B cell (primary cell): Measurements from ENCODE around the gene TAF6. TPM values are rescaled to one million over a fixed set of nuclear protein-coding genes. Genes with fewer than 3 reads are reported as not detected.

Experiments
- ATAC-seq: fragments of 200-7000 bp; cut with Tn5 transposase; one replicate; pipeline ENCODE4 v1.10.0; 2021; ENCODE audit warnings: low read depth, mild to moderate bottlenecking, moderate number of reproducible peaks, moderate library complexity
- CTCF ChIA-PET: fragments of 350-600 bp; sonication (Branson Sonifier 250); formaldehyde crosslinking; loops from one replicate; lab custom pipeline; 2021; ENCODE audit warnings: antibody characterized with exemption, inconsistent platforms; lab: Charles Lee
- POLR2A ChIA-PET: fragments of 350-600 bp; sonication (Branson Sonifier 250); formaldehyde crosslinking; loops from one replicate; lab custom pipeline; 2021; ENCODE audit warnings: antibody characterized with exemption; lab: Charles Lee
- DNase-seq: peaks from one replicate; pipeline ENCODE4 v3.0.0; 2013
- H2AFZ ChIP-seq: 2 replicates; pipeline ENCODE4 v1.6.1; 2012; ENCODE audit warnings: mild to moderate bottlenecking, low read depth, low read length; ENCODE audit not compliant: insufficient read depth, poor library complexity, severe bottlenecking
- H3K27ac ChIP-seq, 2 donors: 1 replicate in 1 of 2; 2 replicates in 1 of 2; pipeline ENCODE4 v1.5.1; 2012 to 2013; ENCODE audit warnings: low read length in 2 of 2, mild to moderate bottlenecking in 2 of 2, moderate library complexity in 1 of 2
- H3K27me3 ChIP-seq, 4 experiments: fragments of 200-600 bp in 1 of 4; sonication (generic) in 1 of 4; replicated peaks in 1 of 4; 1 replicate in 2 of 4; 2 replicates in 2 of 4; pipeline versions ENCODE4 v1.6.1 to v1.7.0; 2013 to 2016; ENCODE audit warnings: low read length in 3 of 4, mild to moderate bottlenecking in 2 of 4, mixed read lengths in 1 of 4, moderate library complexity in 1 of 4; ENCODE audit not compliant: insufficient read depth in 4 of 4, control insufficient read depth in 3 of 4; ENCODE audit errors: control extremely low read depth in 1 of 4
- H3K36me3 ChIP-seq, 2 experiments: replicated peaks in 1 of 2; 1 replicate in 1 of 2; 2 replicates in 1 of 2; pipeline versions ENCODE4 v1.6.1 to v1.7.1; 2013; ENCODE audit warnings: low read length in 1 of 2; ENCODE audit not compliant: insufficient read depth in 2 of 2, control insufficient read depth in 1 of 2; ENCODE audit errors: control extremely low read depth in 1 of 2, extremely low read depth in 1 of 2
- H3K4me1 ChIP-seq, 2 donors: fragments of 200-600 bp in 1 of 2; sonication (generic) in 1 of 2; 1 replicate in 1 of 2; 2 replicates in 1 of 2; pipeline versions ENCODE4 v1.5.1 to v1.6.1; 2013 to 2017; ENCODE audit warnings: low read length in 2 of 2; ENCODE audit not compliant: control insufficient read depth in 2 of 2, insufficient read depth in 2 of 2
- H3K4me2 ChIP-seq: replicated peaks from 2 replicates; pipeline ENCODE3; 2012; ENCODE audit warnings: mild to moderate bottlenecking, low read depth, low read length; ENCODE audit not compliant: poor library complexity, severe bottlenecking
- H3K4me3 ChIP-seq, 5 experiments: fragments of 200-600 bp in 1 of 5; sonication (generic) in 1 of 5; 1 replicate in 3 of 5; 2 replicates in 2 of 5; pipeline versions ENCODE4 v1.5.1 to v1.7.0; 2011 to 2016; ENCODE audit warnings: low read length in 4 of 5, mild to moderate bottlenecking in 4 of 5, low read depth in 2 of 5, control low read depth in 1 of 5, moderate library complexity in 1 of 5; ENCODE audit not compliant: insufficient read depth in 1 of 5; ENCODE audit errors: control extremely low read depth in 1 of 5, extremely low read depth in 1 of 5
- H3K79me2 ChIP-seq: fragments of 200-600 bp; sonication (generic); one replicate; pipeline ENCODE4 v1.6.0; 2016; ENCODE audit warnings: low read length; ENCODE audit not compliant: control insufficient read depth, insufficient read depth
- H3K9ac ChIP-seq: fragments of 200-600 bp; sonication (generic); 2 replicates; pipeline ENCODE4 v1.6.1; 2017; ENCODE audit warnings: mild to moderate bottlenecking, low read length, moderate library complexity
- H3K9me3 ChIP-seq, 3 donors: one replicate each; pipeline versions ENCODE4 v1.6.1 to v1.7.1; 2013; ENCODE audit warnings: low read length in 2 of 3; ENCODE audit not compliant: control insufficient read depth in 2 of 3, insufficient read depth in 1 of 3; ENCODE audit errors: control extremely low read depth in 1 of 3
- H4K20me1 ChIP-seq: 2 replicates; pipeline ENCODE4 v1.6.0; 2012; ENCODE audit warnings: mild to moderate bottlenecking, low read length; ENCODE audit not compliant: insufficient read depth, control insufficient read depth, poor library complexity, severe bottlenecking
- H3K27ac Mint-ChIP-seq: one replicate; pipeline ENCODE4 v1.8.0; 2021; ENCODE audit warnings: mixed read lengths
- H3K27me3 Mint-ChIP-seq: one replicate; pipeline ENCODE4 v1.8.0; 2021; ENCODE audit warnings: mixed read lengths
- H3K4me1 Mint-ChIP-seq: one replicate; pipeline ENCODE4 v1.8.0; 2021; ENCODE audit warnings: mixed read lengths
- H3K4me3 Mint-ChIP-seq: one replicate; pipeline ENCODE4 v1.8.0; 2021; ENCODE audit warnings: mixed read lengths
- H3K9me3 Mint-ChIP-seq: one replicate; pipeline ENCODE4 v1.8.0; 2022; ENCODE audit warnings: mixed read lengths; ENCODE audit not compliant: insufficient read depth
- CTCF ChIP-seq: fragments of 200-600 bp; IDR thresholded peaks from one replicate; pipeline ENCODE4 v1.8.0; 2022; ENCODE audit warnings: antibody characterized with exemption, mild to moderate bottlenecking
- EZH2 ChIP-seq: IDR thresholded peaks from 2 replicates; pipeline ENCODE4 v1.6.1; 2012; ENCODE audit warnings: borderline replicate concordance, low read depth, mild to moderate bottlenecking, moderate library complexity, low read length; ENCODE audit not compliant: insufficient read depth, poor library complexity, severe bottlenecking
- WGBS: methylation state at CpG from one replicate; pipeline ENCODE4 v1.1.5; 2013; ENCODE audit warnings: missing lambda C conversion rate; ENCODE audit not compliant: insufficient coverage; 5-methylcytosine and 5-hydroxymethylcytosine counted together
- intact Hi-C: fragments of 100-400 bp; cut with micrococcal nuclease; formaldehyde crosslinking; loops from one replicate; pipeline ENCODE4 v1.10.0; 2022
- polyA plus RNA-seq: library from polyadenylated mRNA; depleted of rRNA; stranded (reverse); fragments of >200 nt; gene quantifications from 2 replicates; pipeline ENCODE4 v1.2.3, GENCODE V29; 2012
- total RNA-seq, 2 donors: library from RNA; stranded (reverse); fragments of 120-200 nt in 1 of 2; gene quantifications; 1 replicate in 1 of 2; 2 replicates in 1 of 2; pipeline versions ENCODE4 v1.2.3 to v1.2.4, GENCODE V29; 2013 to 2022

The TAF6 gene
- total and polyA plus RNA-seq, 2 donors (not counting 1 experiment from before 2014, with no cell fraction given) = 48.3 to 65.8 TPM

DNA sequence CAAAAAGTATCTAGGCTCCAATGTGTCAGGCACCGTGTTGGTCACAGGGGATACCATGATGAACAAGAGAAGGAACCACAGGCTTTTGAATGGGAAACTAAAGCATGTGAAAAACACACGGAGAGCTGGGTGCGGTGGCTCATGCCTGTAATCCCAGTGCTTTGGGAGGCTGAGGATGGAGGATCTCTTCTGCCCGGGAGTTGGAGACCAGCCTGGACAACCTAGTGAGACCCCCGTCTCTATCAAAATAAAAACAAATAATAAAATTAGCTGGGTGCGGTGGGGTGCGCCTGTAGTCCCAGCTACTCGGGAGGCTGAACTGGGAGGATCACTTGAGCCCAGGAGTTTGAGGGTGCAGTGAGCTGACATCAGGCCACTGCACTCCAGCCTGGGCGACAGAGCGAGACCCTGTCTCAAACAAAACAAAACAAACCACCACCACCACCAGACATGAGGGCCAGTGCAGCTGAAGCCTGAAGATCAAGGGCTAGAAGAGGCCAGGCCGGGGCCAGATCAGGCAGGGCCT is 31.0 kb downstream of the TAF6 start:
- Mint-ChIP-seq H3K4me1 (peaks cover 19% of the 10 kb centered on the region), H3K27ac (peak overlapping the region; percentile 96), H3K9me3 (no peaks in the 10 kb centered on the region), H3K27me3 (no peaks in the 10 kb centered on the region), H3K4me3 (peak overlapping the region; percentile 93)
- Histone ChIP-seq H3K9ac (peak overlapping the region; percentile 79), H3K4me3 (peak overlapping the region in 4 of 5 experiments; percentile 68 to 91 (median 78)), H3K9me3 (no peaks in the 10 kb centered on the region), H3K27me3 (no peaks in the 10 kb centered on the region), H3K79me2 (peaks cover 14% of the 10 kb centered on the region), H2AFZ (peak overlapping the region; percentile 92), H3K4me1 (peaks cover 15 to 18% of the 10 kb centered on the region in 2 donors), H3K27ac (peak overlapping the region; percentile 66 to 77), H3K36me3 (peaks cover 0 to 27% of the 10 kb centered on the region in 2 experiments), H4K20me1 (peaks cover 8% of the 10 kb centered on the region), H3K4me2 (peak overlapping the region; percentile 84)
- ATAC-seq (peak; percentile 10), DNase-seq (no peak)
- ChIA-PET POLR2A (interaction anchor here (0.7 to 1.0 kb wide), 2 partner anchors 13 to 968 kb away, joined by 3 to 11 read pairs; partner anchors contain the start of genes AP4M1 and MCM7), CTCF (interaction anchor here (0.6 kb wide), 1 partner anchor 42 kb away, joined by 3 read pairs; no protein-coding TSS in a partner anchor)
- 78% methylated on average over 5 of the region's 11 CpGs for WGBS
- TF ChIP-seq CTCF (no peak), EZH2 (no peak)
- intact Hi-C loops = loop anchor here (1.0 to 10.0 kb wide), 4 partner anchors 12 to 587 kb away; partner anchors contain the start of genes GNB2, MOSPD3, ZKSCAN5 and ZNF394

GRCh38 chr7:100087055-100087750 is 32.0 kb downstream of the TAF6 start:
- Histone ChIP-seq H3K4me1 (peaks cover 22 to 28% of the 10 kb centered on the region in 2 donors), H3K9ac (no peak overlapping the region), H3K27ac (no peak overlapping the region), H3K27me3 (no peaks in the 10 kb centered on the region), H4K20me1 (no peaks in the 10 kb centered on the region), H3K79me2 (peaks cover 14% of the 10 kb centered on the region), H3K9me3 (no peaks in the 10 kb centered on the region), H2AFZ (no peak overlapping the region), H3K4me2 (no peak overlapping the region), H3K4me3 (no peak overlapping the region), H3K36me3 (peaks cover 0 to 18% of the 10 kb centered on the region in 2 experiments)
- ChIA-PET CTCF (interaction anchor here (0.6 kb wide), 1 partner anchor 174 kb away, joined by 3 read pairs; no protein-coding TSS in a partner anchor), POLR2A (interaction anchor here (0.7 kb wide), 1 partner anchor 969 kb away, joined by 11 read pairs; no protein-coding TSS in a partner anchor)
- 93% methylated on average over 8 of the region's 10 CpGs for WGBS
- peak overlapping the region; percentile 58 for H3K4me3 Mint-ChIP-seq
- intact Hi-C loops = loop anchor here (10.0 kb wide), 3 partner anchors 528 to 588 kb away; partner anchors contain the start of genes GNB2, MOSPD3, ZKSCAN5 and ZNF394
- no peaks in the 10 kb centered on the region for H3K9me3 Mint-ChIP-seq
- no peak for DNase-seq
- H3K4me1 Mint-ChIP-seq = peaks cover 27% of the 10 kb centered on the region
- no peak for TF ChIP-seq EZH2
- TF ChIP-seq CTCF = no peak
- no peak for ATAC-seq
- peak overlapping the region; percentile 72 for H3K27ac Mint-ChIP-seq
- no peaks in the 10 kb centered on the region for H3K27me3 Mint-ChIP-seq
